B cell (primary cell): ENCODE data around the gene PTPRN2.

Experiments
- EZH2 ChIP-seq: IDR thresholded peaks from 2 replicates; pipeline ENCODE4 v1.6.1; 2012; ENCODE audit warnings: borderline replicate concordance, low read depth, mild to moderate bottlenecking, moderate library complexity, low read length; ENCODE audit not compliant: insufficient read depth, poor library complexity, severe bottlenecking
- TF ChIP-seq, protein P1 (sequence below): fragments of 200-600 bp; IDR thresholded peaks from one replicate; pipeline ENCODE4 v1.8.0; 2022; ENCODE audit warnings: antibody characterized with exemption, mild to moderate bottlenecking

- TF ChIP-seq, protein P1, sequence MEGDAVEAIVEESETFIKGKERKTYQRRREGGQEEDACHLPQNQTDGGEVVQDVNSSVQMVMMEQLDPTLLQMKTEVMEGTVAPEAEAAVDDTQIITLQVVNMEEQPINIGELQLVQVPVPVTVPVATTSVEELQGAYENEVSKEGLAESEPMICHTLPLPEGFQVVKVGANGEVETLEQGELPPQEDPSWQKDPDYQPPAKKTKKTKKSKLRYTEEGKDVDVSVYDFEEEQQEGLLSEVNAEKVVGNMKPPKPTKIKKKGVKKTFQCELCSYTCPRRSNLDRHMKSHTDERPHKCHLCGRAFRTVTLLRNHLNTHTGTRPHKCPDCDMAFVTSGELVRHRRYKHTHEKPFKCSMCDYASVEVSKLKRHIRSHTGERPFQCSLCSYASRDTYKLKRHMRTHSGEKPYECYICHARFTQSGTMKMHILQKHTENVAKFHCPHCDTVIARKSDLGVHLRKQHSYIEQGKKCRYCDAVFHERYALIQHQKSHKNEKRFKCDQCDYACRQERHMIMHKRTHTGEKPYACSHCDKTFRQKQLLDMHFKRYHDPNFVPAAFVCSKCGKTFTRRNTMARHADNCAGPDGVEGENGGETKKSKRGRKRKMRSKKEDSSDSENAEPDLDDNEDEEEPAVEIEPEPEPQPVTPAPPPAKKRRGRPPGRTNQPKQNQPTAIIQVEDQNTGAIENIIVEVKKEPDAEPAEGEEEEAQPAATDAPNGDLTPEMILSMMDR = no peak
- TF ChIP-seq EZH2 = no peak
These were observed 965.6 kb downstream of the PTPRN2 start for GRCh38 chr7:157622000-157622399.
